Endodermal cell (in vitro differentiated cells): ENCODE data around the gene MIDN. TPM values are rescaled to one million over a fixed set of nuclear protein-coding genes. Genes with fewer than 3 reads are reported as not detected.
"Not testable (repeated sequence)": the region's sequence is repeated elsewhere in the genome, so short reads cannot be mapped to it uniquely, and the experiment has no call there.

Experiments used
- DNase-seq: peaks from one replicate; pipeline ENCODE4 v3.0.0-alpha.2; 2017
- H3K27ac ChIP-seq: 2 replicates; pipeline ENCODE4 v1.5.1; 2013; ENCODE audit warnings: mild to moderate bottlenecking, low read depth, low read length, moderate library complexity
- H3K27me3 ChIP-seq: 2 replicates; pipeline ENCODE4 v1.6.1; 2013; ENCODE audit warnings: mild to moderate bottlenecking, low read length, moderate library complexity; ENCODE audit not compliant: insufficient read depth, control insufficient read depth, poor library complexity, severe bottlenecking
- H3K36me3 ChIP-seq: 2 replicates; pipeline ENCODE4 v1.7.0; 2013; ENCODE audit warnings: mild to moderate bottlenecking, low read length, moderate library complexity; ENCODE audit not compliant: control insufficient read depth, insufficient read depth
- H3K4me1 ChIP-seq: one replicate; pipeline ENCODE4 v1.7.0; 2013; ENCODE audit warnings: low read length; ENCODE audit not compliant: control insufficient read depth, insufficient read depth
- H3K4me3 ChIP-seq: 2 replicates; pipeline ENCODE4 v1.5.1; 2013; ENCODE audit warnings: mild to moderate bottlenecking, low read length, moderate library complexity
- H3K9ac ChIP-seq: 2 replicates; pipeline ENCODE4 v1.6.1; 2013; ENCODE audit warnings: mild to moderate bottlenecking, low read length, moderate library complexity; ENCODE audit not compliant: poor library complexity, severe bottlenecking; ENCODE audit errors: extremely low read depth
- H3K9me3 ChIP-seq: 2 replicates; pipeline ENCODE4 v1.6.1; 2013; ENCODE audit warnings: mild to moderate bottlenecking, low read length, moderate library complexity; ENCODE audit not compliant: control insufficient read depth
- H3K27ac Mint-ChIP-seq: 2 replicates; pipeline ENCODE4 v1.8.0; 2020; ENCODE audit warnings: mixed read lengths
- H3K27me3 Mint-ChIP-seq: 2 replicates; pipeline ENCODE4 v1.8.0; 2021; ENCODE audit warnings: mild to moderate bottlenecking, mixed read lengths; ENCODE audit not compliant: insufficient read depth
- H3K36me3 Mint-ChIP-seq: 2 replicates; pipeline ENCODE4 v1.8.0; 2020; ENCODE audit warnings: low read depth, mixed read lengths
- H3K4me1 Mint-ChIP-seq: 2 replicates; pipeline ENCODE4 v1.8.0; 2020; ENCODE audit warnings: mixed read lengths
- H3K4me3 Mint-ChIP-seq: 2 replicates; pipeline ENCODE4 v1.8.0; 2020; ENCODE audit warnings: mild to moderate bottlenecking, moderate library complexity, mixed read lengths
- H3K9me3 Mint-ChIP-seq: 2 replicates; pipeline ENCODE4 v1.8.0; 2020; ENCODE audit warnings: mild to moderate bottlenecking, mixed read lengths
- CTCF ChIP-seq: fragments of 200-600 bp; sonication (generic); conservative IDR thresholded peaks from 2 replicates; pipeline ENCODE4 v1.5.0; 2021; ENCODE audit warnings: antibody characterized with exemption, mild to moderate bottlenecking
- WGBS, 2 experiments: methylation state at CpG; one replicate each; pipeline versions ENCODE4 v1.1.5 to v1.1.7; 2013; ENCODE audit warnings: missing lambda C conversion rate in 2 of 2, mixed read lengths in 1 of 2; ENCODE audit not compliant: insufficient coverage in 1 of 2, insufficient read length in 1 of 2; 5-methylcytosine and 5-hydroxymethylcytosine counted together
- total RNA-seq, 2 donors: library from RNA; stranded (reverse); fragmentation: NEBNext Ultra II Directional in 1 of 2; extraction: Animal tissue kit (Norgen Biotek cat#: 25700) in 1 of 2; gene quantifications; 2 replicates in 1 of 2; 3 replicates in 1 of 2; pipeline ENCODE4 v1.2.1, GENCODE V29; 2021

The MIDN gene
- total RNA-seq, 2 donors from 2014 or later = 183 to 185 TPM

GRCh38 chr19:1304197-1304924 lies 56.0 kb downstream of the MIDN start:
- H3K9ac ChIP-seq = no peak overlapping the region
- Mint-ChIP-seq H3K27ac (no peak overlapping the region), H3K36me3 (peaks cover 5% of the 10 kb centered on the region), H3K4me1 (no peaks in the 10 kb centered on the region), H3K27me3 (no peaks in the 10 kb centered on the region), H3K4me3 (no peak overlapping the region), H3K9me3 (no peaks in the 10 kb centered on the region)
- no peak overlapping the region for H3K27ac ChIP-seq
- no peak for TF ChIP-seq CTCF
- H3K4me3 ChIP-seq = no peak overlapping the region
- H3K27me3 ChIP-seq = no peaks in the 10 kb centered on the region
- 92 to 94% methylated on average over 24 to 28 of the region's 28 CpGs for WGBS, 2 experiments
- no peaks in the 10 kb centered on the region for H3K36me3 ChIP-seq
- no peaks in the 10 kb centered on the region for H3K9me3 ChIP-seq
- H3K4me1 ChIP-seq = no peaks in the 10 kb centered on the region
- DNase-seq = no peak

GRCh38 chr19:1305354-1305753 lies 57.0 kb downstream of the MIDN start:
- not testable (repeated sequence) for H3K27me3 Mint-ChIP-seq, H3K27ac Mint-ChIP-seq, H3K9ac ChIP-seq, H3K36me3 Mint-ChIP-seq, H3K36me3 ChIP-seq, H3K27me3 ChIP-seq, H3K4me1 Mint-ChIP-seq, H3K9me3 Mint-ChIP-seq, H3K4me3 ChIP-seq, DNase-seq, H3K4me1 ChIP-seq, H3K4me3 Mint-ChIP-seq, H3K9me3 ChIP-seq, H3K27ac ChIP-seq
- WGBS, 2 experiments = 87 to 89% methylated on average over 6 to 9 of the region's 9 CpGs

- Histone ChIP-seq H3K9ac (no peak overlapping the region), H3K27me3 (no peaks in the 10 kb centered on the region), H3K36me3 (no peaks in the 10 kb centered on the region), H3K27ac (no peak overlapping the region), H3K4me3 (no peak overlapping the region), H3K9me3 (no peaks in the 10 kb centered on the region), H3K4me1 (no peaks in the 10 kb centered on the region)
- no peak for DNase-seq
- WGBS, 2 experiments = 94 to 97% methylated on average over 14 to 38 of the region's 38 CpGs
- Mint-ChIP-seq H3K4me1 (no peaks in the 10 kb centered on the region), H3K27ac (no peak overlapping the region), H3K9me3 (no peaks in the 10 kb centered on the region), H3K4me3 (no peak overlapping the region), H3K36me3 (no peaks in the 10 kb centered on the region), H3K27me3 (no peaks in the 10 kb centered on the region)
- TF ChIP-seq CTCF = no peak
Measured at GRCh38 chr19:1307320-1307719, 58.9 kb downstream of the MIDN start.
